ENCODE results near the gene GAK. TPM values are rescaled to one million over a fixed set of nuclear protein-coding genes. Genes with fewer than 3 reads are reported as not detected.
"Not testable (repeated sequence)": the region's sequence is repeated elsewhere in the genome, so short reads cannot be mapped to it uniquely, and the experiment has no call there.

GAK gene
- total RNA-seq, 1 donor from 2014 or later: 146 TPM

DNA sequence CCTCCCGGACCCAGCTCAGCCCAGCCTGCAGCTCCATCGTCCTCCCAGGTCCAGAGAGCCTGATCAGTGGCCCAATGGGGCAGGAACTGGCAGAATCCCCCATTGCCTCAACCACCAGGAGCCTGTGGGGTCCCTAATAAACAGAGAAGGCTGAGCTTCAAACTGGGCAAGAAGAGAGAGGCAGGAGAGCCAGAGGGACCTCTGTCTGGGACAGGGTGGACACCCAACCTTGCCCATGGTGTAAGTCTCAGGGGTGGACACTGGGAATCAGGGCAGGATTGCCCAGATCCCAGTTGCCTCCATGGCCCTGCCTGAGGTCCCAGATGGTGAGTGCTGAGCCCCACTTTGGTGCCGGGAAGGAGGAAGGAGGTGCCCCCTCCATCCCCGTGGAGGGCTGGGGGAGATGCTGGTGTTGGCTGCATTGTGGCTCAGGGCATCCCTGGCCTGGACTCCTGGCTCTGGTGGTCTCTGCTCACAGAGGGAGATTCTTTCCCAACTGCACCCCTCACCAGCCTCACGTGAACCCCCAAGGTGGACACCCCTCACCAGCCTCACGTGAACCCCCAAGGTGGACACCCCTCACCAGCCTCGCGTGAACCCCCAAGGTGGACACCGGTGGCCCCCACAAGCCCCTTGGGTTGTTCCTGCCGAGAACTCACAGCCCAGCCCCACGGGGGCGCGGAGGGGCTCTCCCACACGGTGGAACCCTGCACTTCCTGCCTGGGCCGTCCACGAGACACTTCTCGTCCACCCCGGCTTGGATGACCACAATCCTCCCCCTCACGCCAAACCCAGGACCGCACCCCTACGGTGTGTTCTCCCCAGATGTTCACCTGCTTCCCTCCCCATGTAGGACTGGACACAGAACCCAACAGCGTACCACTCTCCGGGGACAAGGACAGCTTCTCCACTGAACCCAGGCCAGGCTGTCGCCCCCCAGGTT, 111.6 kb downstream of the GAK start:
- intact Hi-C loops (cut with micrococcal nuclease): no loop called here
- no peak overlapping the region for H3K27ac Mint-ChIP-seq
- H3K27me3 Mint-ChIP-seq (ENCODE audit: insufficient read depth): peaks cover 31% of the 10 kb centered on the region

GRCh38 chr4:819401-820229, 112.5 kb downstream of the GAK start:
- Mint-ChIP-seq H3K27me3 (ENCODE audit: insufficient read depth) (peaks cover 28% of the 10 kb centered on the region), H3K4me3 (no peak overlapping the region), H3K36me3 (ENCODE audit: low read depth) (no peaks in the 10 kb centered on the region), H3K9me3 (no peaks in the 10 kb centered on the region), H3K4me1 (ENCODE audit: low read depth) (no peaks in the 10 kb centered on the region), H3K27ac (no peak overlapping the region)
- intact Hi-C loops (cut with micrococcal nuclease): no loop called here
- DNase-seq (ENCODE audit: low spot score): no peak

More for the DNA sequence above, 111.6 kb downstream of the GAK start:
- H3K4me3 Mint-ChIP-seq: no peak overlapping the region
- no peaks in the 10 kb centered on the region for H3K36me3 Mint-ChIP-seq (ENCODE audit: low read depth)
- no peak for DNase-seq (ENCODE audit: low spot score)
- H3K9me3 Mint-ChIP-seq: no peaks in the 10 kb centered on the region
- no peaks in the 10 kb centered on the region for H3K4me1 Mint-ChIP-seq (ENCODE audit: low read depth)

DNA sequence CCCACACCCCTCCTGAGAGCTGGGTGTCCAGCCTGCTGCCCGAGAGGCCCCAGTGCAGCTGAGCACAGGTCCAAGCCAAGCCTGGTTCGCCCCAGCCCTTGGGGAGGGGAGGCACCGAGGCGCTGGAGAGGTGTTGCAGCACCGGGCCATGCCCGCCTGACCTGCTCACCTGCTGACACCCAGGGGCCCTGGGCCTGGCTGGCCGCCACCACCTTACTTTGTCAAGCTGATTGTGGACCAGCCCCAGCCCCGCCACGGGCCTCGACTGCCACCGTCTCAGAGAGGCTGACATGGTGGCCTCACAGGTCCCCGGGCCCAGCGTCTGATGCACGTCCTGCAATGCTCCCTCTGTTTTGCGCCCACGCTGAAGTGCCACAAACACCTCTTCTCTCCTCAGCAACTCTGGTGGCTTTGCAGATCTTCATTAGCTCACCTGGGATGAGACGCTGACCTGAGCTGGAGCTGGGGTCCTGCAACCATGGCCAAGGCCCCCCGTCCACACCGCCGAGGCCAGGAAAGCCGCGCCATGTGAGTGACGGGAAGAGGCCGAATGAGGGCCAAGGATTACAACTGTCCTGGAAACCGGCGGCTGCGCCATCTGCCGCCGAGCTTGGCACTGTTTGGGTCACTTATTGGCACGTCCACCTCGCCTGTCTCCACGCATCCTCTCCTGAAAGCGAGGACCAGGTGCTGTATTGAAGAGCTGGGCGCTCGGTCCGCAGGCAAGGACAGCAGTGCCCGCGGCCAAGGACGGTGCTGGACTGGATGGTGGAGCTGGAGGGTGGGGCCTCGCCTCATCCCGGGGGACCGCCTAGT, 113.8 kb downstream of the GAK start:
- Mint-ChIP-seq H3K36me3 (ENCODE audit: low read depth) (no peaks in the 10 kb centered on the region), H3K4me3 (no peak overlapping the region), H3K27me3 (ENCODE audit: insufficient read depth) (peaks cover 34% of the 10 kb centered on the region), H3K27ac (no peak overlapping the region), H3K4me1 (ENCODE audit: low read depth) (no peaks in the 10 kb centered on the region), H3K9me3 (no peaks in the 10 kb centered on the region)
- intact Hi-C loops (cut with micrococcal nuclease): no loop called here
- no peak for DNase-seq (ENCODE audit: low spot score)

DNA sequence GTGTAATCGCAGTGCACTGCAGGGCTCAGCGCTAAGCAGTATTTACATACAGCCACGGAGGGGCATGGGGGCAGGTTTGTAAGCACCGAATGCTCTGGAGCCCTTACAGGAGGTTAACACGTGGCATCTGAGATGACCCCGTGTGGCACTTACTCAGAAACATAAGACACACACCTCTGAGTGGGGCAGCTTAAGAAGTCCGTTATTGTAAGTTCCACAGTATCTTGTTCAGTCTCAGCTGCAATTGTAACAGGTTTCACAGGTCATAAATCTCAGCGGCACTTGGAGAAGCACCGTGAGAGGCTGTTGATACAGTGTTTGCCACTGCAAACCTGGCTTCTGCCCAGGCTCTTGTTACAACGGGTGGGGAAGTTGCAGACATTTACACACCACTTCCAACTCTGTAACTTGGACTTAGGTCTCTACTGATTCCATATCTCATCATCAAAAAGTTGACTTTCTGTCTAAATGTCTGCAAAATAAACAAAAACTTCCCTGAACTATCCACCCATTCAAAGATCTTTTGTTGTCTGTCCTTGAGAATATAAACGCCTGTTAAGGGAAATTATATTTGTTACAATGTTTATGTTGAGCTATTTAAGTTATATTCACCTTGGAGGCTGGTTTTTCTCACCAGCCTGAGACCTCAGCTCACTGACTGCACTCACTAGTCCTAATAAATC, 116.5 kb downstream of the GAK start:
- DNase-seq (ENCODE audit: low spot score): no peak
- intact Hi-C loops (cut with micrococcal nuclease): no loop called here
- Mint-ChIP-seq H3K4me1 (ENCODE audit: low read depth) (no peaks in the 10 kb centered on the region), H3K9me3 (no peaks in the 10 kb centered on the region), H3K4me3 (no peak overlapping the region), H3K36me3 (ENCODE audit: low read depth) (no peaks in the 10 kb centered on the region), H3K27ac (no peak overlapping the region), H3K27me3 (ENCODE audit: insufficient read depth) (peaks cover 37% of the 10 kb centered on the region)

DNA sequence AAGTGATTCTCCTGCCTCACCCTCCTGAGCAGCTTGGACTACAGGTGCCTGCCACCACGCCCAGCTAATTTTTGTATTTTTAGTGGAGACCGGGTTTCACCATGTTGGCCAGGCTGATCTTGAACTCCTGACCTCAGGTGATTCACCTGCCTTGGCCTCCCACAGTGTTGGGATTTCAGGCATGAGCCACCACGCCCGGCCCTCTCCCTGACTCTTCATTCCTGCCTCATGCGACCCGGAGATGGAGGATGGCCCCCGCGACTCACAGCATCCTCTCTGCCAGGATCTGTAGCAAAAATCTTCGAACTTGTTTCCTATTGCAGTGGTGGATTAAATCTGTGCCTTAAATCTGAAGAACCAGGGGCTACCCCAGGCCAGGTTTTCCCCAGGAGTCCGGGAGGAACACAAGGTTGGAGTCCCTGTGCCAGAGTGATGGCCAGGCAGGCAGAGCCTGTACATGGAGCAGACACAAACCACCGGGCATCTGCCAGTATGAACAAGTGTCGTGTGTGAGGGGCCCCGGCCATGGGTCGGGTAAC, 117.7 kb downstream of the GAK start:
- no peaks in the 10 kb centered on the region for H3K36me3 Mint-ChIP-seq (ENCODE audit: low read depth)
- H3K27me3 Mint-ChIP-seq (ENCODE audit: insufficient read depth): peaks cover 35% of the 10 kb centered on the region
- no peak overlapping the region for H3K27ac Mint-ChIP-seq
- H3K4me1 Mint-ChIP-seq (ENCODE audit: low read depth): no peaks in the 10 kb centered on the region
- no peak for DNase-seq (ENCODE audit: low spot score)
- H3K4me3 Mint-ChIP-seq: no peak overlapping the region
- no peaks in the 10 kb centered on the region for H3K9me3 Mint-ChIP-seq
- intact Hi-C loops (cut with micrococcal nuclease): no loop called here

GRCh38 chr4:813900-814299, 118.2 kb downstream of the GAK start:
- Mint-ChIP-seq H3K27me3 (ENCODE audit: insufficient read depth) (peaks cover 35% of the 10 kb centered on the region), H3K4me3 (no peak overlapping the region), H3K27ac (no peak overlapping the region), H3K4me1 (ENCODE audit: low read depth) (no peaks in the 10 kb centered on the region), H3K36me3 (ENCODE audit: low read depth) (no peaks in the 10 kb centered on the region), H3K9me3 (no peaks in the 10 kb centered on the region)
- DNase-seq (ENCODE audit: low spot score): no peak
- intact Hi-C loops (cut with micrococcal nuclease): no loop called here

- Mint-ChIP-seq H3K9me3 (peaks cover 7% of the 10 kb centered on the region), H3K4me3 (no peak overlapping the region), H3K4me1 (ENCODE audit: low read depth) (no peaks in the 10 kb centered on the region), H3K27ac (no peak overlapping the region), H3K27me3 (ENCODE audit: insufficient read depth) (peaks cover 27% of the 10 kb centered on the region), H3K36me3 (ENCODE audit: low read depth) (no peaks in the 10 kb centered on the region)
- intact Hi-C loops (cut with micrococcal nuclease): no loop called here
- DNase-seq (ENCODE audit: low spot score): no peak
These were observed 123.1 kb downstream of the GAK start for GRCh38 chr4:808860-809570.

DNA sequence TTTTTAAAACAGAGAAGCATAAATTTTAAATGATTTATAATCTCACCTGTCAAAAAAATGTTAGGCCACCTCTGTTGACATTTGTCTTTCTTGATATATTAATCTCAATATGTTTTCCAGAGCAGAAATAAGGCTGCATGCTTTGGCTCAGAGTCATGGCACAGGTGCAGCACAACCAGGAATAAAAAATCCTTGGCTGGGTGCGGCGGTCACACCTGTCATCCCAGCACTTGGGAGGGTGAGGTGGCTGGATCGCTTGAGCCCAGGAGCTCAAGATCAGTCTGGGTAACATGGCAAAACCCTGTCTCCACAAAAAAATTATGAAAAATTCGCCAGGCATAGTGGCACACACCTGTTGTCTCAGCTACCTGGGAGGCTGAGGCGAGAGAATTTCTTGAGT, 124.3 kb downstream of the GAK start:
- H3K9me3 Mint-ChIP-seq: peaks cover 9% of the 10 kb centered on the region
- H3K36me3 Mint-ChIP-seq (ENCODE audit: low read depth): peaks cover 2% of the 10 kb centered on the region
- intact Hi-C loops (cut with micrococcal nuclease): no loop called here
- H3K27me3 Mint-ChIP-seq (ENCODE audit: insufficient read depth): peaks cover 17% of the 10 kb centered on the region
- DNase-seq (ENCODE audit: low spot score): no peak
- H3K4me3 Mint-ChIP-seq: no peak overlapping the region
- H3K4me1 Mint-ChIP-seq (ENCODE audit: low read depth): no peaks in the 10 kb centered on the region
- no peak overlapping the region for H3K27ac Mint-ChIP-seq

- H3K4me1 Mint-ChIP-seq (ENCODE audit: low read depth); H3K27ac Mint-ChIP-seq; H3K27me3 Mint-ChIP-seq (ENCODE audit: insufficient read depth); intact Hi-C loops (cut with micrococcal nuclease); DNase-seq (ENCODE audit: low spot score); H3K36me3 Mint-ChIP-seq (ENCODE audit: low read depth); H3K4me3 Mint-ChIP-seq: not testable (repeated sequence)
- peaks cover 13% of the 10 kb centered on the region for H3K9me3 Mint-ChIP-seq
These were observed 125.1 kb downstream of the GAK start for GRCh38 chr4:806979-807378.

DNA sequence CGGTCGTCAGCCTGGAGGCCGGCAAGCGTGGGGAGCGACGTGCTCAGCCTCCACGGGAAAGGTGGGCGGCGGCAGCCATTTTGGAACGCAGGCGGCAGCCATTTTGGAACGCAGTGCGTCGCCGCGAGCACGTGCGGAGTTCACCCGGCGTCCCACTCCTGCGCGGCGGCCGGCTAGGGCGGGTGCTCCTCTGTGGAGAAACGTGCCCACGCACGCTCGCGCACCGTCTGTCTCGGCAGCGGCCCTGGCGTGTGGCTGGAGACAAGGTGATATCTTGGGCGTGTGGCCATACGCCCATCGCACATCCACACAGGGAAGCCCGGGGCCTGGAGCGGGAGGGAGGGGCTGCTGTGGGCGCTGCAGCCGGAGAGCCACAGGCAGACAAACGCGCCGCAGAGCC, 127.3 kb downstream of the GAK start:
- peaks cover 2% of the 10 kb centered on the region for H3K36me3 Mint-ChIP-seq (ENCODE audit: low read depth)
- peaks cover 7% of the 10 kb centered on the region for H3K27me3 Mint-ChIP-seq (ENCODE audit: insufficient read depth)
- no peak overlapping the region for H3K4me3 Mint-ChIP-seq
- H3K27ac Mint-ChIP-seq: no peak overlapping the region
- no peak for DNase-seq (ENCODE audit: low spot score)
- peaks cover 19% of the 10 kb centered on the region for H3K9me3 Mint-ChIP-seq
- intact Hi-C loops (cut with micrococcal nuclease): no loop called here
- peaks cover 4% of the 10 kb centered on the region for H3K4me1 Mint-ChIP-seq (ENCODE audit: low read depth)

DNA sequence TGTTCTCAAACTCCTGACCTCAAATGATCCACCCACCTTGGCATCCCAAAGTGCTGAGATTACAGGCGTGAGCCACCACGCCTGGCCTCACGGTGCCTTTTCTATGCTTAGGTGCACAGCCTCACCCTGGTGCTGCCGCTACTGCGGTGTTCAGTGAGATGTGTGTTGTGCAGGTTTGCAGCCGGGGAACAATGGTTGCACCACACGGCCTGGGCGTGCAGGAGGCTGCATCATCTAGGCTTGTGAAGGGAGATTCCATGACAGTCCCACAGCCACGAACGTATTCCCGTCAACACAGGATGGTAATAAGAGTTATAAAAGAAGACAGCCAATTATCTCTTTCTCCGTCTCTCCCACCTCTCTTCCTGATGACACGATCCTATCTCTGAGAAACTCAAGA, 128.2 kb downstream of the GAK start:
- Mint-ChIP-seq H3K36me3 (ENCODE audit: low read depth) (peaks cover 2% of the 10 kb centered on the region), H3K9me3 (peaks cover 19% of the 10 kb centered on the region)

More for the DNA sequence above, 128.2 kb downstream of the GAK start:
- Mint-ChIP-seq H3K4me1 (ENCODE audit: low read depth) (peaks cover 11% of the 10 kb centered on the region), H3K27ac (no peak overlapping the region), H3K4me3 (no peak overlapping the region), H3K27me3 (ENCODE audit: insufficient read depth) (peaks cover 6% of the 10 kb centered on the region)
- DNase-seq (ENCODE audit: low spot score): no peak
- intact Hi-C loops (cut with micrococcal nuclease): no loop called here
